Measurements from ENCODE around the gene GLRX3. TPM values are rescaled to one million over a fixed set of nuclear protein-coding genes. Genes with fewer than 3 reads are reported as not detected.

The GLRX3 gene
- total RNA-seq, 1 donor from 2014 or later = 62.4 TPM

Other genes starting within 250 kb of the GLRX3 start
- 3.6 TPM for gene EBF3, start 172.1 kb upstream of the GLRX3 start, total RNA-seq (ENCODE audit: insufficient read depth, low replicate concordance)
- gene C10orf143, start 25.6 kb upstream of the GLRX3 start, total RNA-seq (ENCODE audit: insufficient read depth, low replicate concordance) = 6.5 TPM

Measured in umbilical cord (tissue), 1 donor.